Stimulated activated CD4-positive, alpha-beta T cell treated with anti-CD3 and anti-CD28 coated beads, TNF-alpha, amount 100 ng/mL, for 48 hours (primary cell): ENCODE data around the gene ARHGAP10.
"Not testable (repeated sequence)": the region's sequence is repeated elsewhere in the genome, so short reads cannot be mapped to it uniquely, and the experiment has no call there.

ENCODE experiments used
- DNase-seq, 3 donors: peaks; one replicate each; pipeline ENCODE4 v3.0.0-alpha.2; 2020; ENCODE audit warnings: low read depth in 3 of 3

ARHGAP10 gene

GRCh38 chr4:147794314-147794680 is 62.4 kb downstream of the ARHGAP10 start:
- DNase-seq, result no peak

GRCh38 chr4:147794787-147795413 is 63.0 kb downstream of the ARHGAP10 start:
- DNase-seq, result no peak

- not testable (repeated sequence) for DNase-seq
Measured at GRCh38 chr4:147799057-147799456, 67.2 kb downstream of the ARHGAP10 start.

- DNase-seq, result peak; percentile 19 to 37 (median 32)
Measured at GRCh38 chr4:147799986-147800555, 68.2 kb downstream of the ARHGAP10 start.

GRCh38 chr4:147801820-147802219 is 69.9 kb downstream of the ARHGAP10 start:
- no peak for DNase-seq

GRCh38 chr4:147802346-147802745 is 70.5 kb downstream of the ARHGAP10 start:
- no peak for DNase-seq

- DNase-seq, result no peak
Measured at GRCh38 chr4:147805946-147806345, 74.1 kb downstream of the ARHGAP10 start.

GRCh38 chr4:147808447-147808846 is 76.6 kb downstream of the ARHGAP10 start:
- DNase-seq, result no peak

- DNase-seq, result no peak
Measured at GRCh38 chr4:147809211-147809610, 77.3 kb downstream of the ARHGAP10 start.

GRCh38 chr4:147811878-147812277 is 80.0 kb downstream of the ARHGAP10 start:
- DNase-seq, result no peak

- DNase-seq, result no peak
Measured at GRCh38 chr4:147813109-147813773, 81.4 kb downstream of the ARHGAP10 start.

GRCh38 chr4:147813973-147814372 is 82.1 kb downstream of the ARHGAP10 start:
- DNase-seq, result no peak

- DNase-seq, result no peak
Measured at GRCh38 chr4:147814376-147814775, 82.5 kb downstream of the ARHGAP10 start.

GRCh38 chr4:147815741-147816140 is 83.9 kb downstream of the ARHGAP10 start:
- no peak for DNase-seq

- DNase-seq, result no peak
Measured at GRCh38 chr4:147816382-147817254, 84.7 kb downstream of the ARHGAP10 start.

- DNase-seq, result no peak
Measured at GRCh38 chr4:147820975-147821374, 89.1 kb downstream of the ARHGAP10 start.

GRCh38 chr4:147821555-147821954 is 89.7 kb downstream of the ARHGAP10 start:
- DNase-seq, result no peak

- DNase-seq, result no peak
Measured at GRCh38 chr4:147822128-147822527, 90.2 kb downstream of the ARHGAP10 start.

GRCh38 chr4:147823130-147823529 is 91.2 kb downstream of the ARHGAP10 start:
- DNase-seq, result no peak

- no peak for DNase-seq
Measured at GRCh38 chr4:147824316-147824715, 92.4 kb downstream of the ARHGAP10 start.

- no peak for DNase-seq
Measured at GRCh38 chr4:147824884-147825283, 93.0 kb downstream of the ARHGAP10 start.
